Neutrophil (primary cell): ENCODE measurements around the gene HOGA1.
"Not testable (repeated sequence)": the region's sequence is repeated elsewhere in the genome, so short reads cannot be mapped to it uniquely, and the experiment has no call there.

Experiments
- H3K27ac ChIP-seq: fragments of 200-600 bp; sonication (generic); 2 replicates; pipeline ENCODE4 v1.5.1; 2016; ENCODE audit warnings: mild to moderate bottlenecking, moderate library complexity
- H3K27me3 ChIP-seq: fragments of 200-600 bp; sonication (generic); 2 replicates; pipeline ENCODE4 v1.6.0; 2016; ENCODE audit warnings: mild to moderate bottlenecking
- H3K36me3 ChIP-seq: fragments of 200-600 bp; sonication (generic); 2 replicates; pipeline ENCODE4 v1.5.1; 2017
- H3K4me1 ChIP-seq, 2 experiments: fragments of 200-600 bp in 1 of 2; sonication (generic) in 1 of 2; 1 replicate in 1 of 2; 2 replicates in 1 of 2; pipeline versions ENCODE4 v1.5.1 to v1.6.1; 2013 to 2016; ENCODE audit warnings: low read depth in 1 of 2, low read length in 1 of 2, mild to moderate bottlenecking in 1 of 2, moderate library complexity in 1 of 2; ENCODE audit not compliant: control insufficient read depth in 1 of 2, insufficient read depth in 1 of 2
- H3K4me3 ChIP-seq, 2 experiments: fragments of 200-600 bp in 1 of 2; sonication (generic) in 1 of 2; 1 replicate in 1 of 2; 2 replicates in 1 of 2; pipeline ENCODE4 v1.5.1; 2013 to 2016; ENCODE audit warnings: low read depth in 1 of 2, low read length in 1 of 2, mild to moderate bottlenecking in 1 of 2, moderate library complexity in 1 of 2
- H3K9me3 ChIP-seq: fragments of 200-600 bp; sonication (generic); 2 replicates; pipeline ENCODE4 v1.5.1; 2016
- CTCF ChIP-seq: fragments of 200-600 bp; sonication (generic); IDR thresholded peaks from 2 replicates; pipeline ENCODE4 v1.5.1; 2016; ENCODE audit warnings: antibody characterized with exemption

The HOGA1 gene

GRCh38 chr10:97640174-97640867 is 56.1 kb downstream of the HOGA1 start, which contains the start of gene PI4K2A:
Gene PI4K2A (plus strand): TSS chr10:97640671. CDS start chr10:97640743, 72 bp downstream.
- Histone ChIP-seq H3K9me3 (no peaks in the 10 kb centered on the region), H3K27ac (peak within 1 kb of the TSS; percentile 84), H3K4me1 (peaks cover 13% of the 10 kb centered on the region in 2 experiments), H3K27me3 (peaks cover 55% of the 10 kb centered on the region), H3K4me3 (peak within 1 kb of the TSS; percentile 68 to 83), H3K36me3 (no peaks in the 10 kb centered on the region)
- TF ChIP-seq CTCF = peak; percentile 65

GRCh38 chr10:97640868-97641811 is 57.0 kb downstream of the HOGA1 start:
- Histone ChIP-seq H3K4me3 (peak overlapping the region; percentile 68 to 83), H3K36me3 (no peaks in the 10 kb centered on the region), H3K9me3 (no peaks in the 10 kb centered on the region), H3K27ac (peak overlapping the region; percentile 84), H3K4me1 (peaks cover 13% of the 10 kb centered on the region in 2 experiments), H3K27me3 (peaks cover 55% of the 10 kb centered on the region)
- no peak for TF ChIP-seq CTCF

DNA sequence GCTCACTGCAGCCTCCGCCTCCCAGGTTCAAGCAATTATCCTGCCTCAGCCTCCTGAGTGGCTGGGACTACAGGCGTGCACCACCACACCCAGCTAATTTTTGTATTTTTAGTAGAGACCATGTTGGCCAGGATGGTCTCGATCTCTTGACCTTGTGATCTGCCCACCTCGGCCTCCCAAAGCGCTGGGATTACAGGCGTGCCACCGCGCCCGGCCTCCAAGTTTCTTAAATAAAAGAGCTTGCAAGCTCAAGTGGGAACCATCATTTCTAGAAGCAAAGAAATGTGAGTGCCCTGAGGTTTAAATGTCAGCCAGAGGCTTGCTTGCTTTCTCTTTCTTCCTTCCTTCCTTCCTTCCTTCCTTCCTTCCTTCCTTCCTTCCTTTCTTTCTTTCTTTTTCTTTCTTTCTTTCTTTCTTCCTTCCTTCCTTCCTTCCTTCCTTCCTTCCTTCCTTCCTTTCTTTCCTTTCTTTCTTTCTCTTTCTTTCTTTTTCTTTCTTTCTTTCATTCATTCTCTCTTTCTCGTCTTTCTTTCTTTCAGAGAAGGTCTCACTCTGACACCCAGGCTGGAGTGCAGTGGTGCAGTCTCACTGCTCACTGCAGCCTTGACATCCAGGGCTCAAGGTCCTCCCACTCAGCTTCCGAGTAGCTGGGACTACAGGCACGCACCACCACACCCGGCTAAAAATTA is 58.4 kb downstream of the HOGA1 start:
- H3K27ac ChIP-seq, H3K9me3 ChIP-seq, H3K4me3 ChIP-seq, H3K36me3 ChIP-seq: not testable (repeated sequence)
- Histone ChIP-seq H3K4me1 (peaks cover 13% of the 10 kb centered on the region in 2 experiments), H3K27me3 (peaks cover 55% of the 10 kb centered on the region)

DNA sequence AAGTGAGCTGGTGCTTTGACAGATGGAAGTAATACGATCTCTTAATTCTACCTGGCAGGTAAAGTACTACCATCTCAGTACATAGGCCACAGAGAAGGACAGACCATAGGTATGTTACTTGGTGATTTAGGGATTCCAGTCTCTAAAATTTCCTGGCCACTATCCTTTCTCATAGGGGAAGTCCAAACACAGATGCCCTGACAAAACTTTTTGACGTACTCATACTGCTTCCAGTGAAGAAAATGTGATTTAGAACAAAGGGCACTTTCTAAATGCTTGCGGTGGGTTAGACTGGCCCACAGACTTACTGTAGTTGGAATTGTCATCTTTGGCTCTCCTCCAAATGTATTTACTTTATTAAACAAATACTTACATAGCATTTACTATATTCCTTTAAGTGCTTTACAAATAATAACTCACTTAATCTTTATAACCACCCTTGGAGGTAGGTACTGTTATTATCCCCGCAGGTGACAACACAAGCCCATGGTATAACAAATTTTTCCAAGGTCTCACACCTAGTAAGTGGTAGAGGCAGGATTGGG is 59.3 kb downstream of the HOGA1 start:
- no peak overlapping the region for H3K27ac ChIP-seq
- H3K36me3 ChIP-seq = no peaks in the 10 kb centered on the region
- H3K27me3 ChIP-seq = peaks cover 48% of the 10 kb centered on the region
- TF ChIP-seq CTCF = no peak
- peaks cover 13% of the 10 kb centered on the region in 2 experiments for H3K4me1 ChIP-seq
- no peaks in the 10 kb centered on the region for H3K9me3 ChIP-seq
- no peak overlapping the region for H3K4me3 ChIP-seq

GRCh38 chr10:97644936-97645335 is 60.7 kb downstream of the HOGA1 start:
- no peaks in the 10 kb centered on the region for H3K9me3 ChIP-seq
- H3K4me3 ChIP-seq = no peak overlapping the region
- peaks cover 12 to 13% of the 10 kb centered on the region in 2 experiments for H3K4me1 ChIP-seq
- no peak for TF ChIP-seq CTCF
- H3K36me3 ChIP-seq = no peaks in the 10 kb centered on the region
- peaks cover 34% of the 10 kb centered on the region for H3K27me3 ChIP-seq
- no peak overlapping the region for H3K27ac ChIP-seq
